ENCODE data around the gene FAM83B.
"Not testable (repeated sequence)": the region's sequence is repeated elsewhere in the genome, so short reads cannot be mapped to it uniquely, and the experiment has no call there.

The FAM83B gene

GRCh38 chr6:54913211-54913610, 66.6 kb downstream of the FAM83B start:
- no peak for TF ChIP-seq Cebpa-rat (IDR thresholded peaks at IDR 0.05)
- H3K27ac ChIP-seq: no peak overlapping the region
- no peaks in the 10 kb centered on the region for H3K36me3 ChIP-seq
- H3K4me1 ChIP-seq: no peaks in the 10 kb centered on the region
- H3K9me3 ChIP-seq: no peaks in the 10 kb centered on the region
- H3K4me2 ChIP-seq: no peak overlapping the region
- no peaks in the 10 kb centered on the region for H4K20me1 ChIP-seq
- H3K27me3 ChIP-seq: no peaks in the 10 kb centered on the region
- no peak overlapping the region for H3K9ac ChIP-seq
- H3K4me3 ChIP-seq: no peak overlapping the region

- no peak overlapping the region for H3K4me2 ChIP-seq
- H3K36me3 ChIP-seq: no peaks in the 10 kb centered on the region
- no peaks in the 10 kb centered on the region for H4K20me1 ChIP-seq
- no peak overlapping the region for H3K4me3 ChIP-seq
- H3K4me1 ChIP-seq: no peaks in the 10 kb centered on the region
- H3K9me3 ChIP-seq: no peaks in the 10 kb centered on the region
- no peak overlapping the region for H3K9ac ChIP-seq
- no peak for TF ChIP-seq Cebpa-rat (IDR thresholded peaks at IDR 0.05)
- H3K27me3 ChIP-seq: no peaks in the 10 kb centered on the region
- no peak overlapping the region for H3K27ac ChIP-seq
Observed at GRCh38 chr6:54916858-54917257, 70.3 kb downstream of the FAM83B start.

DNA sequence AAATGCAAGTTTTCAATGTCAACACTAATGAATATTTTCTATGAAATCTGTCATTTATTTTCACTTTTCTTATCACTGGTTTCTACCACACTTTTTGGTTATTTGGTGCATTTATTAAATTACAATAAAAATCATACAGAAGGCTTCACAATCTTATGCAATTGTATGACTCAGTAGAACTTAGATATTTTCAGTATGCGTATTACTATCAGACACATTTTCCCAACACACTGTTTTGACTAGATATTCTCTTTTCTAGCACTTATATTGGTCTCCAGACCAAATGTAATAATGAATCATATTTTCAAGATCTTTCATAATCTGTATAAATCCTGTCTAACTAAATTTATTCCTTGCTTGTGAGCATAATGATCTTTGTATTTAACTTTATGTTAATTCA, 74.1 kb downstream of the FAM83B start:
- Histone ChIP-seq H4K20me1 (no peaks in the 10 kb centered on the region), H3K4me1 (no peaks in the 10 kb centered on the region), H3K4me3 (no peak overlapping the region), H3K36me3 (no peaks in the 10 kb centered on the region), H3K9me3 (no peaks in the 10 kb centered on the region), H3K27me3 (no peaks in the 10 kb centered on the region), H3K4me2 (no peak overlapping the region), H3K9ac (no peak overlapping the region), H3K27ac (no peak overlapping the region)
- no peak for TF ChIP-seq Cebpa-rat (IDR thresholded peaks at IDR 0.05)

DNA sequence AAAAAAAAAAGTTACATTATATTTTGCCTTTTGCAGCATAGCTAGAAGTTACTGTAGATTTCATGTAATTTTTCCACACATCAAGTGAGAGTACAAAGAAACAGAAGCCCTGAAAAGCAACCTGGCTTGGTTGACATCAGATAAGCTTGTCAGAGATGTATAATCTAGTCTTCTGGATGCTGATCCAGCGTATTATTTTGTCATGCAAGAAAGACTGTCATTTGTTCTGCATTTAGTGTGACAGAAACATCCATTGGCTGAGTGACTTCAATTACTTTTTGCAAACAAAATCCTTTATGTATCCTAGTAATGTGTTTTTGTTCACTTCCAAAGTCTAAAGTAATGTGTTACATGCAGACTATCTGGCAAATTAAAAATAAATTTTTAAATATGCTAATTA, 75.3 kb downstream of the FAM83B start:
- Histone ChIP-seq H3K9me3 (no peaks in the 10 kb centered on the region), H3K27me3 (no peaks in the 10 kb centered on the region), H3K4me1 (no peaks in the 10 kb centered on the region), H3K4me3 (no peak overlapping the region), H3K36me3 (no peaks in the 10 kb centered on the region), H4K20me1 (no peaks in the 10 kb centered on the region), H3K9ac (no peak overlapping the region), H3K4me2 (no peak overlapping the region), H3K27ac (no peak overlapping the region)
- no peak for TF ChIP-seq Cebpa-rat (IDR thresholded peaks at IDR 0.05)

GRCh38 chr6:54929245-54929909, 82.8 kb downstream of the FAM83B start:
- Histone ChIP-seq H3K27ac (no peak overlapping the region), H3K4me2 (no peak overlapping the region), H3K27me3 (no peaks in the 10 kb centered on the region), H3K9ac (no peak overlapping the region), H3K9me3 (peaks cover 14% of the 10 kb centered on the region), H3K36me3 (no peaks in the 10 kb centered on the region), H3K4me1 (no peaks in the 10 kb centered on the region), H3K4me3 (no peak overlapping the region), H4K20me1 (no peaks in the 10 kb centered on the region)
- TF ChIP-seq Cebpa-rat (IDR thresholded peaks at IDR 0.05): no peak

- H3K9ac ChIP-seq: no peak overlapping the region
- no peaks in the 10 kb centered on the region for H3K4me1 ChIP-seq
- H3K4me2 ChIP-seq: no peak overlapping the region
Observed at GRCh38 chr6:54932622-54933021, 86.1 kb downstream of the FAM83B start.

GRCh38 chr6:54935739-54936138, 89.2 kb downstream of the FAM83B start:
- no peaks in the 10 kb centered on the region for H3K36me3 ChIP-seq
- H3K4me3 ChIP-seq: no peak overlapping the region
- H3K27ac ChIP-seq: no peak overlapping the region
- no peaks in the 10 kb centered on the region for H3K27me3 ChIP-seq
- no peaks in the 10 kb centered on the region for H3K4me1 ChIP-seq
- no peak overlapping the region for H3K9ac ChIP-seq
- H3K9me3 ChIP-seq: peaks cover 14% of the 10 kb centered on the region
- H3K4me2 ChIP-seq: no peak overlapping the region
- TF ChIP-seq Cebpa-rat (IDR thresholded peaks at IDR 0.05): no peak
- no peaks in the 10 kb centered on the region for H4K20me1 ChIP-seq

More at GRCh38 chr6:54932622-54933021, 86.1 kb downstream of the FAM83B start:
- H4K20me1 ChIP-seq: no peaks in the 10 kb centered on the region
- no peak overlapping the region for H3K4me3 ChIP-seq
- no peaks in the 10 kb centered on the region for H3K27me3 ChIP-seq
- no peaks in the 10 kb centered on the region for H3K36me3 ChIP-seq
- peaks cover 14% of the 10 kb centered on the region for H3K9me3 ChIP-seq
- TF ChIP-seq Cebpa-rat (IDR thresholded peaks at IDR 0.05): no peak
- H3K27ac ChIP-seq: no peak overlapping the region

- H3K27me3 ChIP-seq: no peaks in the 10 kb centered on the region
- H3K9ac ChIP-seq: no peak overlapping the region
- TF ChIP-seq Cebpa-rat (IDR thresholded peaks at IDR 0.05): no peak
- H3K4me1 ChIP-seq: no peaks in the 10 kb centered on the region
- no peak overlapping the region for H3K27ac ChIP-seq
- no peaks in the 10 kb centered on the region for H4K20me1 ChIP-seq
- H3K4me3 ChIP-seq: no peak overlapping the region
- H3K9me3 ChIP-seq: peaks cover 14% of the 10 kb centered on the region
- H3K36me3 ChIP-seq: no peaks in the 10 kb centered on the region
- no peak overlapping the region for H3K4me2 ChIP-seq
Observed at GRCh38 chr6:54937371-54937770, 90.8 kb downstream of the FAM83B start.

DNA sequence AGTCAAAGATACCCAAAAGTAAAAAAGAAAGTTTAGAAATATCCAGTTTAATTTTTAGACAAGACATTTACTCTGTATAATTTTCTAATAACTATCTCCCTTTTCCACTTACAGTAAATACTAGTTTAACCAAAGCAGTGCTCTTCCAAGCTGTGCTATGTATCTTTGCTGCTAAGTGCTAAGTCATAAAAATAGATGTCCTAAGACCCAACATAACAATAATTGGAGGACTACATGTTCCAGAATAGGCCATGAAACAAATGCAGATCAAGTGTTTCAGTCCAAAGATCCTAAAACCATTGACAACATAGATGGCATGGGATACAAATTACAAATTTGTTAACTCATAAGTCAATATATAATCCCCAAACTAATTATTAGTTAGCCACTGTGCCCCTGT, 111.1 kb downstream of the FAM83B start:
- no peak overlapping the region for H3K27ac ChIP-seq
- no peaks in the 10 kb centered on the region for H3K36me3 ChIP-seq

DNA sequence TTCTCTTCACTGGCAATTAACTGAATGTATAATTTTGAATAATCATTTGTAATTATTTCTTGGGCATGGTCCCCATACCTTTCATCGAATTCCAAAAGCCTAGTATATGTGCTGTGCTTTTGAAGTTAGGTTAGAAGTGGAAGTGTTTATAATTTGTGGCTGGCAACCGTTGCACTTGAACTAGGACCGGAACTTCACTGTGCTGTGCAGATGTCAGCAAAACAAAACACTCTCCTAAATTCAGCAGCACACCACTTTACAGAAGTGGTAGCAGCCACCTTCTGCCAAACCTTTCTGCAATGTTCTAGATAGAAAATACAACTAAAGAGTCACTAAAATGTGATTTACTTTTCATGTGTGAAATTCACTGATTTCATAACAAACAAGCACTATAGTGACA, 111.9 kb downstream of the FAM83B start:
- Histone ChIP-seq H3K36me3 (no peaks in the 10 kb centered on the region), H3K9ac (no peak overlapping the region), H3K4me3 (no peak overlapping the region), H4K20me1 (no peaks in the 10 kb centered on the region), H3K27ac (no peak overlapping the region), H3K4me2 (no peak overlapping the region), H3K27me3 (no peaks in the 10 kb centered on the region), H3K9me3 (no peaks in the 10 kb centered on the region), H3K4me1 (no peaks in the 10 kb centered on the region)
- TF ChIP-seq Cebpa-rat (IDR thresholded peaks at IDR 0.05): no peak

More for the DNA sequence above, 111.1 kb downstream of the FAM83B start:
- TF ChIP-seq Cebpa-rat (IDR thresholded peaks at IDR 0.05): no peak
- no peaks in the 10 kb centered on the region for H4K20me1 ChIP-seq
- no peak overlapping the region for H3K9ac ChIP-seq
- no peaks in the 10 kb centered on the region for H3K27me3 ChIP-seq
- H3K9me3 ChIP-seq: no peaks in the 10 kb centered on the region
- no peak overlapping the region for H3K4me3 ChIP-seq
- no peak overlapping the region for H3K4me2 ChIP-seq
- no peaks in the 10 kb centered on the region for H3K4me1 ChIP-seq

- TF ChIP-seq Cebpa-rat (IDR thresholded peaks at IDR 0.05): no peak
- Histone ChIP-seq H3K27ac (no peak overlapping the region), H3K27me3 (no peaks in the 10 kb centered on the region), H3K9me3 (no peaks in the 10 kb centered on the region), H3K9ac (no peak overlapping the region), H3K4me3 (no peak overlapping the region), H3K4me2 (no peak overlapping the region), H3K4me1 (no peaks in the 10 kb centered on the region), H3K36me3 (no peaks in the 10 kb centered on the region), H4K20me1 (no peaks in the 10 kb centered on the region)
Observed at GRCh38 chr6:54959820-54960219, 113.2 kb downstream of the FAM83B start.

DNA sequence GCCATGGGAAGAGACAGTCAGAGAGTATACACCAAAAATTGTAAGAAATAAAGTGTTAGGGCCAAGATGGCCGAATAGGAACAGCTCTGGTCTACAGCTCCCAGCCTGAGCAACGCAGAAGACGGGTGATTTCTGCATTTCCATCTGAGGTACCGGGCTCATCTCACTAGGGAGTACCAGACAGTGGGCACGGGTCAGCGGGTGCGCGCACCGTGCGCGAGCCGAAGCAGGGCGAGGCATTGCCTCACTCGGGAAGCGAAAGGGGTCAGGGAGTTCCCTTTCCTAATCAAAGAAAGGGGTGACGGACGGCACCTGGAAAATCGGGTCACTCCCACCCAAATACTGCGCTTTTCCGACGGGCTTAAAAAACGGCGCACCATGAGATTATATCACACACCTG, 114.8 kb downstream of the FAM83B start:
- not testable (repeated sequence) for H3K9ac ChIP-seq, H3K36me3 ChIP-seq, H3K27me3 ChIP-seq, H3K4me2 ChIP-seq, H3K9me3 ChIP-seq, H3K4me3 ChIP-seq, H3K4me1 ChIP-seq, H4K20me1 ChIP-seq, H3K27ac ChIP-seq
